ENCODE results near the gene TIA1.

TIA1 gene

GRCh38 chr2:70160545-70160944, 87.9 kb downstream of the TIA1 start:
- DNase-seq (ENCODE audit: low read depth, low spot score) = no peak
- no peak overlapping the region for H3K4me3 ChIP-seq (ENCODE audit: low read depth, low read length)
- in situ Hi-C loops (cut with HindIII; ENCODE audit: low sequenced_read_pairs) = no loop called here
- TF ChIP-seq CTCF (IDR thresholded peaks at IDR 0.05; ENCODE audit: low read depth, low read length) = no peak

Measured in astrocyte of the spinal cord (primary cell).